Stimulated activated CD8-positive, alpha-beta memory T cell treated with anti-CD3 and anti-CD28 coated beads, Interleukin-7, amount 100 ng/mL, for 1 hour (primary cell): ENCODE data around the gene CDKAL1.
"Not testable (repeated sequence)": the region's sequence is repeated elsewhere in the genome, so short reads cannot be mapped to it uniquely, and the experiment has no call there.

Experiments used
- DNase-seq, 2 donors: peaks; one replicate each; pipeline ENCODE4 v3.0.0-alpha.2; 2020; ENCODE audit warnings: low read depth in 2 of 2

Gene CDKAL1

DNA sequence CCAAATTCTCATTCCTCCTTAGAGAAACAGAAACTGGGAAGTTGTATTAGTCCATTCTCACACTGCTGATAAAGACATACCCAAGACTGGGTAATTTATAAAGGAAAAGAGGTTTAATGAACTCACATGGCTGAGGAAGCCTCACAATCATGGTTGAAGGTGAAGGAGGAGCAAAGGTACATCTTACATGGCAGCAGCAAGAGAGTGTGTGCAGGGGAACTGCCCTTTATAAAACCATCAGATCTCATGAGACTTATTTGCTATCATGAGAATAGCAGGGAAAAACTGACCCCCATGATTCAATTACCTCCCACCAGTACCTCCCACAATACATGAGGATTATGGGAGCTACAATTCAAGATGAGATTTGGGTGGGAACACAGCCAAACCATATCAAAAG is 720.2 kb downstream of the CDKAL1 start:
- DNase-seq, result not testable (repeated sequence)

GRCh38 chr6:21256197-21256596 is 721.9 kb downstream of the CDKAL1 start:
- no peak for DNase-seq

DNA sequence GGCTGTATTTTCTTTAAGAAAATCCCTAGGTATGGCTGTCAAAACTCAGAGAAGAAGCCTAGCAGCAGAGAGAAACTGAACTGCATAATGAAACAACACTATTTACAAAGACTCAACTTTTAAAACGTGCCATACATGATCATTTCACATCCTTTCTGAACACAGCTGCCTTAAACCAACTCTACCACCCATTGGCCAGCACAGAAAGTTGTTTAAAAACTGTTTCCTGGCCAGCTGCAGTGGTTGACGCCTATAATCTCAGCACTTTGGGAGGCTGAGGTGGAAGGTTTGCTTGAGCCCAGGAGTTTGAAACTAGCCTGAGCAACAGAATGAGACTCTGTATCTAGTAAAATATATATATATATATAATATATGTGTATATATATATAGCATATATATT is 722.9 kb downstream of the CDKAL1 start:
- DNase-seq, result no peak

DNA sequence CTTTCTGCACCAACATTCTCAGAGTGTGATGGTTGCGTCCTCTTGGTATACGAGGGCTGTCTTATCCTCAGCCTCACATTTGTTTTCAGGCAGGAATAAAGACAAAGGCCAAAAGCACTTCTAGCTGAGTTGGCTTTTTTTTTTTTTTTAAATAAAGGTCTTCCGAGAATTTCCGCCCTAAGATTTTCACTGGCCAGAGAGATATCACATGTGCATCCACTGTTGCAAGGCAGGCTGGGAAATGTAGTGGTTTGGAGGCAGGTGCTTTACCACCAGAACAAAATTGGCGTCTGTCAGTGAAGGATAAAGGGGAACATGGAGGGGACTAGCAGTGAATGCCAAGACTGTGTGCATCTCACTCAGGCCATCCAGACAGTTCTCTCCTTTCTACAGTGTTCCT is 724.4 kb downstream of the CDKAL1 start:
- no peak for DNase-seq

DNA sequence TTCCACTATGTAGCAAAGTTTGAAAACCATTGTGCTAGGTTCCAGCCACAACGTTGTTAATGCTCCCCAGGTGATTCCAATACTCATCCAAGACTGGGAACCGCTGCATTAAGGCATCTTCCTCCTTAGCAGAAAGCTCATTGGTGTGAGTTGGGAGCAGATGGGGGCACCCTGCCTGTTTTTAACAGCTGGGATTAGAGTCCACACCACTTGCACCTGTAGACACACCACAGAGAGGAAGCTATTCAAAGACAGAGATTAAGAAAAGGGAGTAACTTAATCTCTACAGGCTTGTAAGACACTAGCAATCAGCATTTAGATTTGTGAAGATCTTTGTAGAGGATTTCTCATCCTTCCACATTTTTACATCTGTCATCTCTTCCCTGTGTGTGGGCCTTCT is 725.4 kb downstream of the CDKAL1 start:
- no peak for DNase-seq

DNA sequence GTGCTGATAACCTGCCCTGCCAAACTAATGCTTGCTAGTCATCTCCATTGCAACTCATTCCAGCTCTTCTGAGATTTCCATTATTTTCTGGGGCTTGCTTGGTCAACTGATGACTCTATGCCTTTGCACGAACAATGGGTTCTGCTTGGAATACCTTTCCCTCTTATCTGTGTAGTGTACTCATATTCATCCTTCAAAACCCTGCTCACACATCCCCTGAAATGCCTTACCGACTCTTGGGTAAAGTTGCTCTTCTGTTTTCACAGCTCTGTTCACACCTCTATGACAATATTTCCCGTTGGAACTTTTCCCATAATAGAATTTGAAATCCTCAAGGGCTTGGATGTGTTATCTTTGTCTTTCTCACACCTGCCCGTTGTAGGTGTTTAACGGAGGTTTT is 728.2 kb downstream of the CDKAL1 start:
- no peak for DNase-seq

GRCh38 chr6:21263531-21264287 is 729.5 kb downstream of the CDKAL1 start:
- no peak for DNase-seq

GRCh38 chr6:21264288-21265033 is 730.2 kb downstream of the CDKAL1 start:
- no peak for DNase-seq

DNA sequence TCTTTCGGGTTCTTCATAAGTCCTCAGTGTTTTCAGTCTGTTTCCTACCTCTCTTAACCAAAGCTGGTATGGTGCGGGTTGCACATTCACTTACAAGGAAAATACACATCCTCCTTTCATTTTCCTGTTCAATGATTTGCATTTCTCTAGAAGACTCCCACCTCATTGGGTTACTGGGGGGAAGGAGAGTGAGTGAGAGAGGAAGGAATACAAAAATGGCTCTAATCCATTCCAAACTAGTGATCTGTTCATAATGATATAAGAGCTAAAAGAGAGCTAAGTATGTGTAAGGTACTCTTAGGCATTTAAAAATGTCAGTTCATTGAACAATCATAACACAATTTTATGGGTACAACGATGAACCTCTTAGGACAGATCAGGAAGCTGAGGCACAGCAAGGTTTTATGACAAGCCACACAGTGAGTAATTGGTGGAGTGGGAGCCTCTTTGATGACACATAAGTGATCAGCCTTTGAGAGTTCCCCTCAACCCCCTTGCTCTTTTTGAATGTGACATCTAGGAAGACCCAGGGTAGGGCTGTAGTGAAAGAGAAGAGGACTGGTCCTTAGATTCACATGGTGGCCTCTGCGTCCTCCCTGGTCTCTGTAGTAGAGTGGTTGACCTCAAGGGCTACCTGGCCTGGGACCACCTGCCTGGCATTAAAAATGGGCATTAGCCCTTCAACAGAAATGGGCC is 730.9 kb downstream of the CDKAL1 start:
- no peak for DNase-seq

- DNase-seq, result no peak
Observed at GRCh38 chr6:21265730-21266044, 731.4 kb downstream of the CDKAL1 start.

DNA sequence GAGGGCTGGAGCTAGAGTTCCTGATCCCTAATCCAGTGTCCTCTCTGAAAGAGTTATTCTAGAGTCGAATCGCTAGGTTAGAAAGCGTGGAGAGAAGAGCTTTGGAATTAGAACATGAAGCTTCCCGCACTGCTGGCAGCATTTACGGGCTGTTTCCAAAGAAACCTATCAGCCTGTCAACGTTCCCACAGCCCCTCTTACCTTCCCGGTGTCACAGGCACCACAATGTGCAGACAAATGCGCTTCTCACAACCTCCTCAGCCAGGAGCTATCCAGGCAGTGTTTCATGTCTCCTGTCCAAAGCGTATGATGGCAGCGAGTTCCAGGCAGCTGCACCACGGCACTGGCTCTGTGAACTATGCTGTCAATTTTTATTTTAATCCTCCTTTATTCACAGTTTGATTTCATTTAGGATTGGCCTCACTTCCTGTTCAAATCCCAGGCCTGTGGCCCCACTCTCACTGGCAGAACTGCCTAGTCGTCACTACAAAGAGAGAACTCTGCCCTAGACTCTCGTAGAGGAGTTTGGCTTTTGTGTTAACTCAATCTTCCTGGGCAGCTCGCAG is 736.5 kb downstream of the CDKAL1 start:
- no peak for DNase-seq

GRCh38 chr6:21271428-21272155 is 737.3 kb downstream of the CDKAL1 start:
- no peak for DNase-seq

GRCh38 chr6:21273451-21273850 is 739.2 kb downstream of the CDKAL1 start:
- DNase-seq, result no peak

DNA sequence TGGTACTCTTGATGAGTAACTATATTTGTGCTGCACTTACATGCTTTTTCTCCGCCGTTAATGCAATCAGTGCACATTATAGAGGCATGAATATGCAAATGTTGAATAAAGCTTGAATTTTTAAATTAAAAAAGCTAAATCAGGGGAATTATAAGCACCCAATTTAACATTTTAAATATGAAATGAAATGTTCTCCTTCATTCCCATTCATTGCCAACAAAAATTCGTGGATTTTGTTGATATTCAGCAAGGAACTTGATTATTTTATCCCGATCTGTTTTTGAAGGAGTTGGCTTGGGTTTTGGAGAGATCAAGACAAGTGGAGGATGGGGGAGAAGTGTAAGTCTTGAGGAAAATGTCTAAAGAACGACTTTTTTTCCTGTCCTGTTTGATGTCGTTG is 740.6 kb downstream of the CDKAL1 start:
- no peak for DNase-seq

DNA sequence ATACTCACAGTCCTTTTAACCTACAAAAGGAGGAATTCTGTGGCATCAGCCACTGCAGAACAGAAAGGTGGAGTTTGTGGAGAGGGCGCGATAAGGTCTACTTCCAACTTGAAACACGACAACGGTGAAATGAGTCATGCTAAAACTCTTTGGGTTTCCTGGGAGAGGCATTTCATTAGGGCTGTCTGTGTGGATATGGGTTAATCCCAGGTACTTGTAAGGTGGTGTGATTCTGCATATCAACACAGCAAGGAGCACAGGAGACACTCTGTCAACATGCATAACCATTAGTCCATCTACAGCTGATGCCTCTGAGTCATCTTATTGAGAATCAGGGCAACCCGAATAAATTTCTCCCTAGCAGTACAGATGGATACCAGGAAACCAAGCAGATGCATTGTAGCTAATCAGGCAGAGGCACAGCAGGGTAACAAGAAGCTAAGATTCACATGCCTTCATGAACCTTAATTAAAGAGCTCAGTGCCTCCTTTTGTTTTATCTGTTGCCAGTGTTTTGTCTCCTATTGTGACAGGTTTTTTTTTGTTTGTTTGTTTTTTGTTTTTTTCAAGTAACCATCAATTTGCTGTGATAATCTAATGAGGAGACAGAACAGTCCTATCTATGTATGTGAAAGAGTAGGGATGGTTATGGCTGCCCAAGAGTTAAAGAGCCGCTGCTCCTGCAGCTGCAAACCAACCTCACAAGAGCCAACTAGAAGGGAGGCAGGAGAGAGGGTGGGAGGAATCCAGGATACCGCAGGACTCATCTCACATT is 743.5 kb downstream of the CDKAL1 start:
- DNase-seq, result no peak

GRCh38 chr6:21278375-21278745 is 744.1 kb downstream of the CDKAL1 start:
- DNase-seq, result no peak

GRCh38 chr6:21279619-21280018 is 745.4 kb downstream of the CDKAL1 start:
- DNase-seq, result no peak

DNA sequence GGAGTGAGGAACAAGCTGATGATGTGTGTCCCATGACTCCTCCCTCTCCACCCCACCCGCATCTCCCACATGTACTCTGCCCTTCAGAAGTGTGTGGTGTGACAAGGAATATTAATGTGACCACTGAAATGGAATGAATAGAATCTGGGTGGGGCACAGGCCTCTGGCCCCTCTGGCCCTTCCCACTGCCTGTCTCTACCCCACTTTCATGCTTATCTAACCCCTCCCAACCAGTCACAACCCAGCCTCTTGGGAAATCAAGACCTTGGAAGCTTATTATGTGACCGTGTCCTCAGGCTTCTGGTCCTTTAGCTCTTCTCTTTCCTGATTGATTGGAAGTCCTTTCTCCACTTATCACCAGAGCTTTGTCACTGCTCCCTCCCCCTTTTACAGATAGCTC is 747.1 kb downstream of the CDKAL1 start:
- DNase-seq, result no peak
